Tibial artery (tissue), 4 donors: ENCODE measurements around the gene LHX3.

Source experiments
- DNase-seq, 2 donors: peaks; one replicate each; pipeline ENCODE4 v3.0.0-alpha.2; 2019
- H3K27ac ChIP-seq, 2 donors: fragments of 200-600 bp; sonication (generic) in 1 of 2; 1 replicate in 1 of 2; 2 replicates in 1 of 2; pipeline ENCODE4 v1.5.1; 2018 to 2019; ENCODE audit warnings: mild to moderate bottlenecking in 1 of 2
- H3K27me3 ChIP-seq, 2 donors: fragments of 200-600 bp; sonication (generic) in 1 of 2; one replicate each; pipeline versions ENCODE4 v1.5.1 to v1.6.0; 2016 to 2019
- H3K36me3 ChIP-seq, 3 donors: fragments of 200-600 bp; sonication (generic) in 2 of 3; one replicate each; pipeline ENCODE4 v1.5.1; 2016 to 2019; ENCODE audit warnings: mild to moderate bottlenecking in 2 of 3
- H3K4me1 ChIP-seq, 4 donors: fragments of 200-600 bp; sonication (generic) in 2 of 4; 1 replicate in 3 of 4; 2 replicates in 1 of 4; pipeline ENCODE4 v1.5.1; 2016 to 2019
- H3K4me3 ChIP-seq, 2 donors: fragments of 200-600 bp; sonication (generic) in 1 of 2; 1 replicate in 1 of 2; 2 replicates in 1 of 2; pipeline ENCODE4 v1.5.1; 2018 to 2019; ENCODE audit warnings: mild to moderate bottlenecking in 2 of 2
- H3K9me3 ChIP-seq, 3 donors: fragments of 200-600 bp; sonication (generic) in 1 of 3; one replicate each; pipeline ENCODE4 v1.5.1; 2016 to 2019
- intact Hi-C: fragments of 100-400 bp; cut with DNase I; formaldehyde crosslinking; loops from one replicate; pipeline ENCODE4 v1.15.0; 2023; ENCODE audit warnings: low total_unique reads
- TF ChIP-seq, protein P1 (sequence below), 2 experiments: fragments of 200-600 bp in 1 of 2; fragments of 450-650 bp in 1 of 2; IDR thresholded peaks; one replicate each; pipeline ENCODE4 v1.5.1; 2017 to 2019; ENCODE audit warnings: antibody characterized with exemption in 2 of 2, mild to moderate bottlenecking in 1 of 2, moderate library complexity in 1 of 2

Gene LHX3

DNA sequence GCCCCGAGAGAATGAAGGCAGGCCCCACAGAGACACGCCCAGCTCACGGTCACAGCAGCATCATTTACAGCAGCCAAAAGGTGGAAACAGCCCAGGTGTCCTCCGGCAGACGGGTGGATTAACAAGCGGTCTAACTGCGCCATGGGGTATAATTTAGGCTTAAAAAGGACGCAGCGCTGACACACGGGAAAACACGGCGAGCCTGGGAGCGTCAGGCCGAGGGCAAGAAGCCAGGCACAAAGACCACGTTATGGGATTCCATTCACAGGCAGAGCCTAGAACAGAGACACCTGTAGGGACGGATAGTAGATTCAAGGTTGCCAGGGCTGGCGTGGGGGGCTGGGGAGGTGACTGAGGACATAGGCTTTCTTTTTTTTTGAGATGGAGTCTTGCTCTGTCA, 49.4 kb downstream of the LHX3 start:
- Histone ChIP-seq H3K9me3 (no peaks in the 10 kb centered on the region), H3K4me1 (no peaks in the 10 kb centered on the region), H3K27me3 (peaks cover 0 to 54% of the 10 kb centered on the region in 2 donors), H3K4me3 (no peak overlapping the region), H3K36me3 (no peaks in the 10 kb centered on the region), H3K27ac (no peak overlapping the region)
- TF ChIP-seq, protein P1, sequence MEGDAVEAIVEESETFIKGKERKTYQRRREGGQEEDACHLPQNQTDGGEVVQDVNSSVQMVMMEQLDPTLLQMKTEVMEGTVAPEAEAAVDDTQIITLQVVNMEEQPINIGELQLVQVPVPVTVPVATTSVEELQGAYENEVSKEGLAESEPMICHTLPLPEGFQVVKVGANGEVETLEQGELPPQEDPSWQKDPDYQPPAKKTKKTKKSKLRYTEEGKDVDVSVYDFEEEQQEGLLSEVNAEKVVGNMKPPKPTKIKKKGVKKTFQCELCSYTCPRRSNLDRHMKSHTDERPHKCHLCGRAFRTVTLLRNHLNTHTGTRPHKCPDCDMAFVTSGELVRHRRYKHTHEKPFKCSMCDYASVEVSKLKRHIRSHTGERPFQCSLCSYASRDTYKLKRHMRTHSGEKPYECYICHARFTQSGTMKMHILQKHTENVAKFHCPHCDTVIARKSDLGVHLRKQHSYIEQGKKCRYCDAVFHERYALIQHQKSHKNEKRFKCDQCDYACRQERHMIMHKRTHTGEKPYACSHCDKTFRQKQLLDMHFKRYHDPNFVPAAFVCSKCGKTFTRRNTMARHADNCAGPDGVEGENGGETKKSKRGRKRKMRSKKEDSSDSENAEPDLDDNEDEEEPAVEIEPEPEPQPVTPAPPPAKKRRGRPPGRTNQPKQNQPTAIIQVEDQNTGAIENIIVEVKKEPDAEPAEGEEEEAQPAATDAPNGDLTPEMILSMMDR (IDR thresholded peaks at IDR 0.05) = no peak
- intact Hi-C loops = no loop called here
- DNase-seq = no peak

DNA sequence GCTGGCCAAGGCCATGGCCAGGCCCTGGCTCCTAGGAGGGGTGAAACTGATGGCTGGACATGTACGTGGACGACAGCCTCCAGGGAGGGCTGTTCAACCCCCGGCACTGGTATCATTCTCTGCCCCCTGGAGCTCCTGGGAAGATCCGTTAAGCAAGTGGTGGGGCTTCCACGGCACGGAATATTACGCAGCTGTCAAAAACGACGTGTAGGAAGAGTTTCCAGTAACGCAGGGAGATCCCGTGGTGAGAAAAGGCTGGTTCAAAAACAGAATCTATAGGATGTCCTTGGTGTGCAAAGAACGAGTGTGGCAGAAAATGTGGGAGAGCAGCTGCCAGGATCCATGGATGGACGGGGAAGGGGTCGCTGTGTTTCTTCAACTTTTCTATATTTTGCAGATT, 50.0 kb downstream of the LHX3 start:
- DNase-seq = no peak
- no peaks in the 10 kb centered on the region for H3K4me1 ChIP-seq
- TF ChIP-seq, protein P1 (IDR thresholded peaks at IDR 0.05) = no peak
- H3K27ac ChIP-seq = no peak overlapping the region
- no peaks in the 10 kb centered on the region for H3K9me3 ChIP-seq
- intact Hi-C loops = no loop called here
- peaks cover 0 to 50% of the 10 kb centered on the region in 2 donors for H3K27me3 ChIP-seq
- no peaks in the 10 kb centered on the region for H3K36me3 ChIP-seq
- no peak overlapping the region for H3K4me3 ChIP-seq

DNA sequence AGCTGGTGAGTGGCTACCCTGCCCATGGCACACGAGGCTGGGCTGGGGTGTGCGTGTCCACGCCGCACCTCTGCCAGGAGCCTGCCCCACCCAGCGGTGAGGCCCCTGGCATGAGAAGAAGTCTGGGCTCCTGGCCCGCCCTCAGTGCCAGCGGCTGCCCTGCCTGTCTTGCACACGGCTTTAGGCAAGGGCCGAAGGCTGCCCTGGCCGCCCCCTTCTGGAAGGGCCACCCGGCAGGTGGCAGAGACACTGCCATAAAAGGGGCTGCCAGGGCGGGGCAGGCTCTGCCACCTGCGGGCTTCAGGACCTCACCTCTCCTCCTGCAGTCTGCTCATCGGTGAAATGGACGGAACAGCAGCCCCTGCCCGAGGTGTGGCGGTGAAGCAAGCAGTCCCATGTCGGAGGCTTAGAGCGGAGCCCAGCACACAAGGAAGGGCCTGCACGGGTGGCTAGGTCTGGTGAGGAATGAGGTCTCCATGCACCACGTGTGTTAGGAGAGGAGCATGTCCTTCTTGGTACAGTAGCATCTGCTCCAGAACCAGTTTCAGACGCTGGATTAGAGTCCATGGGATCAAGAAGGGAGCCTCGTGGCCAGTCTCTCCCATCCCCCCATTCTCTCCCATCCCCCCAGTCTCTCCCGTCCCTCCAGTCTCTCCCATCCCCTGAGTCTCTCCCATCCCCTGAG, 51.4 kb downstream of the LHX3 start:
- Histone ChIP-seq H3K4me1 (no peaks in the 10 kb centered on the region), H3K27me3 (peaks cover 0 to 41% of the 10 kb centered on the region in 2 donors), H3K4me3 (no peak overlapping the region), H3K9me3 (no peaks in the 10 kb centered on the region), H3K27ac (no peak overlapping the region), H3K36me3 (no peaks in the 10 kb centered on the region)
- TF ChIP-seq, protein P1 (IDR thresholded peaks at IDR 0.05) = no peak
- intact Hi-C loops = no loop called here
- no peak for DNase-seq

DNA sequence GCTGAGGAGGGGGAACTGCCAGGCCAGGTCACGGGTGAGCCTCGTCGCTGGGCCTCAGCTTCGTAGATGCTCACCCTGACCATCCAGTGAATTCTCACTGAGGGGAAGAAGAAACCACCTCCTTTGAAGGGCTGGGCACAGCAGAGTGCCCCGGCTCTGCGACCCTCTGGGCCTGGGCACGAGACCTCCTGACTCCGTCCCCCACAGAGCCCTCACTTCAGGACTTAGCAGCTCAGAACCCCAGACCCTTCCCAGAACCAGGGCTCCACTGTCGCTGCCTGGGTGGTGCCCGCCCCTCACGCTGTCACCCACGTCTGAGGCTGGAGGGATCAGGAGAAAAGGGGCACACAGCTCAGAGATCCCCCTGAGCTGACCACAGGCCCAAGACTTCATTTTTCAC, 52.0 kb downstream of the LHX3 start:
- Histone ChIP-seq H3K27me3 (peaks cover 0 to 41% of the 10 kb centered on the region in 2 donors), H3K4me1 (no peaks in the 10 kb centered on the region), H3K36me3 (no peaks in the 10 kb centered on the region), H3K4me3 (no peak overlapping the region), H3K27ac (no peak overlapping the region), H3K9me3 (no peaks in the 10 kb centered on the region)
- intact Hi-C loops = no loop called here
- TF ChIP-seq, protein P1 (IDR thresholded peaks at IDR 0.05) = no peak
- no peak for DNase-seq

DNA sequence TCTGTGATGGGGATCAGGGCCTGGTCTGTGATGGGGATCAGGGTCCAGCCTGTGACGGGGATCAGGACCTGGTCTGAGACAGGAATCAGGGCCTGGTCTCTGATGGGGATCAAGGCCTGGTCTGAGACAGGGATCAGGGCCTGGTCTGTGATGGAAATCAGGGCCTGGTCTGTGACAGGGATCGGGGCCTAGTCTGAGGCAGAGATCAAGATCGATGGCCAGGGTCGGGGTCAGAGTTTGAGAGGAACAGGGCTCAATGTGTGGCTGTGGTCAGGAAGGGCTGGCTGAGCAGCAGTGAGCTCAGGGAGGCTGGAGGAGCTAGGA, 52.4 kb downstream of the LHX3 start:
- Histone ChIP-seq H3K27ac (no peak overlapping the region), H3K9me3 (no peaks in the 10 kb centered on the region), H3K4me1 (no peaks in the 10 kb centered on the region), H3K27me3 (peaks cover 0 to 41% of the 10 kb centered on the region in 2 donors), H3K4me3 (no peak overlapping the region), H3K36me3 (no peaks in the 10 kb centered on the region)
- TF ChIP-seq, protein P1 (IDR thresholded peaks at IDR 0.05) = no peak
- intact Hi-C loops = no loop called here
- no peak for DNase-seq
